Activated T-helper 1 cell treated with anti-CD3 and anti-CD28 coated beads, Interleukin-2, amount 50 U/mL, for 16 hours (primary cell): Measurements from ENCODE around the gene SH3RF3.
"Not testable (repeated sequence)": the region's sequence is repeated elsewhere in the genome, so short reads cannot be mapped to it uniquely, and the experiment has no call there.

Experiments used
- DNase-seq, 2 donors: peaks; one replicate each; pipeline ENCODE4 v3.0.0-alpha.2; 2020; ENCODE audit warnings: low read depth in 1 of 2, low spot score in 1 of 2

SH3RF3 gene

GRCh38 chr2:109155553-109156451, 26.8 kb downstream of the SH3RF3 start:
- DNase-seq, result no peak

GRCh38 chr2:109157563-109158105, 28.6 kb downstream of the SH3RF3 start:
- DNase-seq, result no peak

GRCh38 chr2:109158237-109158636, 29.2 kb downstream of the SH3RF3 start:
- no peak for DNase-seq

- DNase-seq, result no peak
These were observed 30.1 kb downstream of the SH3RF3 start for GRCh38 chr2:109159096-109159495.

- no peak for DNase-seq
These were observed 31.9 kb downstream of the SH3RF3 start for GRCh38 chr2:109160714-109161440.

- not testable (repeated sequence) for DNase-seq
These were observed 33.4 kb downstream of the SH3RF3 start for GRCh38 chr2:109162367-109162766.

- no peak for DNase-seq
These were observed 34.0 kb downstream of the SH3RF3 start for GRCh38 chr2:109162999-109163398.

GRCh38 chr2:109164311-109164710, 35.3 kb downstream of the SH3RF3 start:
- no peak for DNase-seq

- no peak for DNase-seq
These were observed 35.8 kb downstream of the SH3RF3 start for GRCh38 chr2:109164739-109165221.

- DNase-seq, result no peak
These were observed 37.8 kb downstream of the SH3RF3 start for GRCh38 chr2:109166811-109167210.

GRCh38 chr2:109168086-109168485, 39.1 kb downstream of the SH3RF3 start:
- DNase-seq, result no peak

- no peak for DNase-seq
These were observed 39.7 kb downstream of the SH3RF3 start for GRCh38 chr2:109168716-109169115.

- no peak for DNase-seq
These were observed 41.6 kb downstream of the SH3RF3 start for GRCh38 chr2:109170645-109171044.

- no peak for DNase-seq
These were observed 42.7 kb downstream of the SH3RF3 start for GRCh38 chr2:109171444-109172334.

- no peak for DNase-seq
These were observed 43.6 kb downstream of the SH3RF3 start for GRCh38 chr2:109172556-109173105.

GRCh38 chr2:109173311-109174171, 44.5 kb downstream of the SH3RF3 start:
- no peak for DNase-seq

GRCh38 chr2:109174214-109174613, 45.2 kb downstream of the SH3RF3 start:
- no peak for DNase-seq

- no peak for DNase-seq
These were observed 45.8 kb downstream of the SH3RF3 start for GRCh38 chr2:109174626-109175349.

GRCh38 chr2:109175350-109175678, 46.3 kb downstream of the SH3RF3 start:
- no peak for DNase-seq
